Brain microvascular endothelial cell (primary cell): Measurements from ENCODE around the gene PFKFB3.
"Not testable (repeated sequence)": the region's sequence is repeated elsewhere in the genome, so short reads cannot be mapped to it uniquely, and the experiment has no call there.

Source experiments
- DNase-seq: peaks from one replicate; pipeline ENCODE4 v3.0.0-alpha.2; 2020
- H3K27ac ChIP-seq: fragments of 250-450 bp; sonication (Bioruptor Pico); 2 replicates; pipeline ENCODE4 v1.5.1; 2020; ENCODE audit warnings: mild to moderate bottlenecking, moderate library complexity
- H3K27me3 ChIP-seq: fragments of 250-450 bp; sonication (Bioruptor Pico); replicated peaks from 2 replicates; pipeline ENCODE4 v1.5.1; 2020; ENCODE audit warnings: mild to moderate bottlenecking
- H3K36me3 ChIP-seq: fragments of 250-450 bp; sonication (Bioruptor Pico); replicated peaks from 2 replicates; pipeline ENCODE4 v1.5.1; 2020; ENCODE audit warnings: mild to moderate bottlenecking
- H3K4me3 ChIP-seq: 2 replicates; pipeline ENCODE4 v1.5.1; 2011; ENCODE audit warnings: low read depth, mild to moderate bottlenecking, control low read depth, low read length, moderate library complexity
- CTCF ChIP-seq: IDR thresholded peaks from 2 replicates; pipeline ENCODE4 v1.5.1; 2011; ENCODE audit warnings: low read depth, mild to moderate bottlenecking, moderate library complexity, low read length, control low read depth, inconsistent platforms; ENCODE audit errors: missing control alignments
- in situ Hi-C: cut with HindIII; loops from 2 replicates; pipeline ENCODE4 v1.10.0; 2017; ENCODE audit warnings: low sequenced_read_pairs, low pct_ligation_motif_present

The PFKFB3 gene

GRCh38 chr10:6232846-6233724, 30.4 kb downstream of the PFKFB3 start:
- no peak for TF ChIP-seq CTCF
- H3K27ac ChIP-seq: no peak overlapping the region
- no peak overlapping the region for H3K4me3 ChIP-seq
- in situ Hi-C loops: no loop called here
- no peak for DNase-seq
- peaks cover 39% of the 10 kb centered on the region for H3K36me3 ChIP-seq
- no peaks in the 10 kb centered on the region for H3K27me3 ChIP-seq

GRCh38 chr10:6233725-6234277, 31.1 kb downstream of the PFKFB3 start:
- TF ChIP-seq CTCF: no peak
- Histone ChIP-seq H3K4me3 (no peak overlapping the region), H3K27ac (no peak overlapping the region), H3K36me3 (peaks cover 39% of the 10 kb centered on the region), H3K27me3 (no peaks in the 10 kb centered on the region)
- in situ Hi-C loops: no loop called here
- no peak for DNase-seq

GRCh38 chr10:6234371-6234770, 31.6 kb downstream of the PFKFB3 start:
- no peak for DNase-seq
- Histone ChIP-seq H3K27me3 (no peaks in the 10 kb centered on the region), H3K36me3 (peaks cover 39% of the 10 kb centered on the region), H3K27ac (no peak overlapping the region), H3K4me3 (no peak overlapping the region)
- in situ Hi-C loops: no loop called here
- no peak for TF ChIP-seq CTCF

GRCh38 chr10:6236349-6237198, 33.8 kb downstream of the PFKFB3 start:
- no peak for TF ChIP-seq CTCF
- Histone ChIP-seq H3K27ac (no peak overlapping the region), H3K36me3 (peaks cover 29% of the 10 kb centered on the region), H3K4me3 (no peak overlapping the region), H3K27me3 (no peaks in the 10 kb centered on the region)
- DNase-seq: peak; percentile 16
- in situ Hi-C loops: no loop called here

- no peak overlapping the region for H3K27ac ChIP-seq
- H3K36me3 ChIP-seq: peaks cover 25% of the 10 kb centered on the region
- no peaks in the 10 kb centered on the region for H3K27me3 ChIP-seq
- no peak for TF ChIP-seq CTCF
- no peak overlapping the region for H3K4me3 ChIP-seq
- in situ Hi-C loops: no loop called here
- no peak for DNase-seq
Observed at GRCh38 chr10:6237199-6237530, 34.4 kb downstream of the PFKFB3 start.

- DNase-seq, H3K27me3 ChIP-seq, H3K36me3 ChIP-seq, H3K4me3 ChIP-seq, in situ Hi-C loops: not testable (repeated sequence)
- H3K27ac ChIP-seq: peak overlapping the region; percentile 4
Observed at GRCh38 chr10:6238587-6239212, 36.0 kb downstream of the PFKFB3 start.
